HG02943 (cell line): ENCODE results near the gene GFRA3.
"Not testable (repeated sequence)": the region's sequence is repeated elsewhere in the genome, so short reads cannot be mapped to it uniquely, and the experiment has no call there.

Source experiments
- ATAC-seq: cut with Tn5 transposase; IDR thresholded peaks from one replicate; pipeline ENCODE4 v1.9.1; 2021; ENCODE audit warnings: mild to moderate bottlenecking, low read depth, moderate library complexity; ENCODE audit not compliant: unreplicated experiment

GFRA3 gene

GRCh38 chr5:138274189-138274853 is at the start of gene GFRA3:
GFRA3 (minus strand) TSS chr5:138274621; CDS start chr5:138274424, 197 bp downstream.
- no peak for ATAC-seq

GRCh38 chr5:138318211-138318610 is 43.8 kb upstream of the GFRA3 start:
- not testable (repeated sequence) for ATAC-seq

- ATAC-seq: no peak
Measured at GRCh38 chr5:138316355-138316754, 41.9 kb upstream of the GFRA3 start.

GRCh38 chr5:138315751-138316278 is 41.4 kb upstream of the GFRA3 start:
- ATAC-seq: no peak

GRCh38 chr5:138305797-138306196 is 31.4 kb upstream of the GFRA3 start:
- no peak for ATAC-seq

GRCh38 chr5:138303372-138303771 is 29.0 kb upstream of the GFRA3 start:
- ATAC-seq: no peak

- ATAC-seq: no peak
Measured at GRCh38 chr5:138289296-138289695, 14.9 kb upstream of the GFRA3 start.

- ATAC-seq: no peak
Measured at GRCh38 chr5:138287246-138287645, 12.8 kb upstream of the GFRA3 start.

GRCh38 chr5:138282920-138283742 is 8.7 kb upstream of the GFRA3 start:
- no peak for ATAC-seq

GRCh38 chr5:138280915-138281314 is 6.5 kb upstream of the GFRA3 start:
- no peak for ATAC-seq

GRCh38 chr5:138276402-138277054 is 2.1 kb upstream of the GFRA3 start:
- no peak for ATAC-seq

- ATAC-seq: no peak
Measured at GRCh38 chr5:138275895-138276294, 1.5 kb upstream of the GFRA3 start.

- no peak for ATAC-seq
Measured at GRCh38 chr5:138275379-138275782, 960 bp upstream of the GFRA3 start.

GRCh38 chr5:138273834-138274188 is 610 bp downstream of the GFRA3 start:
- ATAC-seq: no peak

- no peak for ATAC-seq
Measured at GRCh38 chr5:138272681-138273080, 1.7 kb downstream of the GFRA3 start.

- ATAC-seq: no peak
Measured at GRCh38 chr5:138271281-138271680, 3.1 kb downstream of the GFRA3 start.

- ATAC-seq: no peak
Measured at GRCh38 chr5:138264183-138264582, 10.2 kb downstream of the GFRA3 start.

- no peak for ATAC-seq
Measured at GRCh38 chr5:138263581-138263980, 10.8 kb downstream of the GFRA3 start.

- ATAC-seq: no peak
Measured at GRCh38 chr5:138258704-138259292, 15.6 kb downstream of the GFRA3 start.

- no peak for ATAC-seq
Measured at GRCh38 chr5:138257583-138257982, 16.8 kb downstream of the GFRA3 start.

GRCh38 chr5:138252944-138253343 is 21.5 kb downstream of the GFRA3 start:
- ATAC-seq: no peak
